ENCODE data around the gene TPCN2.

GRCh38 chr11:69039501-69039900, 9.2 kb upstream of the TPCN2 start:
- TF ChIP-seq POLR2A (IDR thresholded peaks at IDR 0.05) (no peak), CTCF (IDR thresholded peaks at IDR 0.05) (no peak)
